Measurements from ENCODE around the gene MXI1.

GRCh38 chr10:110209926-110210673 is 2.7 kb downstream of the MXI1 start:
- TF ChIP-seq CTCF (conservative IDR thresholded peaks at IDR 0.05; ENCODE audit: low read length) (no peak), EZH2phosphoT487 (IDR thresholded peaks at IDR 0.05; ENCODE audit: borderline replicate concordance) (no peak)

Measured in Loucy (cell line).